ENCODE measurements around the gene TMEM40.

DNA sequence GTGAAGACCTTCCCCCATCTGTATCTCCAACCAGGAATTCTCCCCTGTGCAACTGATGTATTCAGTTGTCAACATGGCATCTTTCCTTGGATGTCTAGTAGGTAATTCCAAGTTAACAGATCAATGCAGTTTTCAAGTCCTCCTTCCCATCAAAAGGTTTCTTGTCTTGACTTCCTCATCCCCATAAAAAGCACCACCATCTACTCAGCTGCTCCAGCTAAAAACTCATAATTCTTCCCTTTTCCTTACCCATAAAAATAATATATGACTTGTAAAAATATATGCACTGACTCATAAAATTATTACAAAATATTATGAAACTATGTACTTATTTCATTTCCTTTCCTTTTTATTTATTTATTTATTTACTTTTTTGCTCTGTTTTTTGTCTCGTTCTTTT is 32.4 kb upstream of the TMEM40 start:
- TF ChIP-seq CTCF (IDR thresholded peaks at IDR 0.05 in 4 of 5, conservative IDR thresholded peaks at IDR 0.05 in 1 of 5) (no peak), POLR2A (IDR thresholded peaks at IDR 0.05) (no peak)
